Measurements from ENCODE around the gene EDN3.

GRCh38 chr20:59334651-59335300 lies 34.4 kb downstream of the EDN3 start:
- TF ChIP-seq POU2F2 (IDR thresholded peaks at IDR 0.05; ENCODE audit: low read depth, low read length) (no peak), POLR2A (IDR thresholded peaks at IDR 0.05; ENCODE audit: low read depth, low read length) (no peak)

Measured in GM12891 (cell line).